ENCODE results near the gene RYR1.

- TF ChIP-seq CTCF (IDR thresholded peaks at IDR 0.05) (no peak), ZFX (IDR thresholded peaks at IDR 0.05; ENCODE audit: borderline replicate concordance) (no peak)
Measured at GRCh38 chr19:38409631-38410133, 23.8 kb upstream of the RYR1 start.

All from 22Rv1 (cell line).